ENCODE data around the gene LRRTM1.

The LRRTM1 gene, protein sequence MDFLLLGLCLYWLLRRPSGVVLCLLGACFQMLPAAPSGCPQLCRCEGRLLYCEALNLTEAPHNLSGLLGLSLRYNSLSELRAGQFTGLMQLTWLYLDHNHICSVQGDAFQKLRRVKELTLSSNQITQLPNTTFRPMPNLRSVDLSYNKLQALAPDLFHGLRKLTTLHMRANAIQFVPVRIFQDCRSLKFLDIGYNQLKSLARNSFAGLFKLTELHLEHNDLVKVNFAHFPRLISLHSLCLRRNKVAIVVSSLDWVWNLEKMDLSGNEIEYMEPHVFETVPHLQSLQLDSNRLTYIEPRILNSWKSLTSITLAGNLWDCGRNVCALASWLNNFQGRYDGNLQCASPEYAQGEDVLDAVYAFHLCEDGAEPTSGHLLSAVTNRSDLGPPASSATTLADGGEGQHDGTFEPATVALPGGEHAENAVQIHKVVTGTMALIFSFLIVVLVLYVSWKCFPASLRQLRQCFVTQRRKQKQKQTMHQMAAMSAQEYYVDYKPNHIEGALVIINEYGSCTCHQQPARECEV

DNA sequence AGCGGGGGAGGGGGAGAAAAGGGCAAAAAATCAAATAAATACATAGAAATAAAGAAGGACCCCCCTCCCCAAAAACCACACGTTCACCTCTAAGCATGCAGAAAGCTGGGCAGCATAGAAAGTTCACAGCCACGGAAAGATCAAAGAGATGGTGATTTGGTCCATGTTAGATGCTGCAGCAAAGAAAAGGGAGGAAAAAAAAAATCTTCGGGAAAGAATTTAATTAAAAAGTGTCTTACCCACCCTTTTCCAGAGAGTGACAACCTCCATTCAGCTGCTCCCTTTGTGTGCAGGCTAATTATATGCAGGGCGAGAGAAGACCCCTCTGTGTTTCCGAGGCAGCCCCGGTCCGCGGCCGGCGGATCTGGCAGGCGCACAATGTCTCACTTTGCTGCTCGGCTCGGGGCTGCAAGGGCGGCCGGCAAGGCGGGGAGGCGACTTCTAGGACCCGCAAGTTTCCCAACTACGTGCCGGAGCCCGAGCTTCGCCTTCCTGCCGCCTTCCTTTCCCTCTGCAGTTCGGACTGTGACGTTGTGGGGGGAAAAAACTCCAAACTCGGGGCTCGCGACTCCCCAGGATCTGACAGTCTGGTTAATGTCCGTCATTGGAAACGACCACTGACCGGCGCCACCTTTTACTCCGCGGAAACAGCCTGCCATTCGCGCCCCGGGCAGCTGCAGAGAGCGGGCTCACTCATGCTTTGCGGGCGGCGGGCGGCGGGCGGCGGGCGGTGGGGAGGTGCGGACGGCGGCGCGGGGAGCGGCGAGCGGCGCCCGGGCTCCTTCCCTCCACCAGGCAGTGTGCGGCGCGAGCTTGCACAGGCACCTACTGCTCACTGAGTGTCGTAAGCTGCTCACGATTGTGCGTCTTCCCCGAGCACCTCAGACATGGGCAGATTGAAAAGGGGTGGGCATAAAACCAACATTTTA is at the start of gene LRRTM1:
Gene LRRTM1, minus strand, starts transcription at position 844 of the 929 bp plus-strand sequence. CDS start 933 bp downstream, outside the sequence.
- Mint-ChIP-seq H3K4me3 (no peak within 1 kb of the TSS), H3K9me3 (peaks cover 6% of the 10 kb centered on the region), H3K4me1 (no peaks in the 10 kb centered on the region), H3K27ac (no peak within 1 kb of the TSS), H3K36me3 (no peaks in the 10 kb centered on the region)
- no peak for DNase-seq (ENCODE audit: low spot score in 2 of 2)
- no peak for ATAC-seq

DNA sequence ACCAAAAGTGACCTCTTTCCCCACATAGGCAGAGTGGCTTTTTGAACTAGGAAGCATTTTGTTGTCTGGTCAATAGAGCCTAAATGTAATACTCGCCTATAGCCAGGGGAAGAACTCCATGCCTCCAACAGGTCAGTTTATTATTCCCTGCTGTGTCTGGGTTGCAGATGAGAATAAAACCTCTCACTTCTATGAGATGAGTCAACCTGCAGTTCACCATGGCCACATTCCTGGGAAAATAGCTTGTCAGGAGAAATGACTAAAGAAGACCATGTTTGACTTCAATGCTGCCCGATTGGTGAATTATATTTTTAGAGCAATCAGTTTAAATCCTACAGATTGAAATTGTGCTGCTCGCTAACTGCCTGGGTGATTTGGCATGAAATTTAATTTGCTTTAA is 46.7 kb upstream of the LRRTM1 start:
- H3K4me1 Mint-ChIP-seq: no peaks in the 10 kb centered on the region
- peaks cover 11% of the 10 kb centered on the region for H3K9me3 Mint-ChIP-seq
- no peak overlapping the region for H3K4me3 Mint-ChIP-seq
- no peak overlapping the region for H3K27ac Mint-ChIP-seq
- ATAC-seq: no peak
- DNase-seq (ENCODE audit: low spot score in 2 of 2): no peak
- H3K36me3 Mint-ChIP-seq: no peaks in the 10 kb centered on the region

DNA sequence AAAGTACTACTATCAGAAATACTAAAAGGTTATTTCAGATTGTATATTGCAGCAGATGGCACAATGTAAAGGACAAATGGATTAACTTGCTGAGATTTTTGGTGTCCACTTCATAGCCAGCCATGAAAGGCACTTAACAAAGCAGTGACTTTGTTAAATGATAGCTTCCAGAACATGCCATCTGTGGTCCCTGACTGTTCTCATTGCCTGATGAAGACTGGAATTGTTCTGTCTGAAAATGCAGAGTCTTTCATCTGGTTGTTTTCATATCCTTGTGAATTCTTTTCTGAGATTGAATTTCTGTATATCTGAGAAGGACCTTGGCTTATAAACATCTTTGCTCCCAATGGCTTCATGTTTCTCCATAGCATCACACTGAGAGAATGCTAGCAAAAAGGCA is 44.4 kb upstream of the LRRTM1 start:
- H3K4me3 Mint-ChIP-seq: no peak overlapping the region
- no peak for DNase-seq (ENCODE audit: low spot score in 2 of 2)
- no peak overlapping the region for H3K27ac Mint-ChIP-seq
- no peaks in the 10 kb centered on the region for H3K36me3 Mint-ChIP-seq
- H3K9me3 Mint-ChIP-seq: peaks cover 19% of the 10 kb centered on the region
- H3K4me1 Mint-ChIP-seq: no peaks in the 10 kb centered on the region
- no peak for ATAC-seq

DNA sequence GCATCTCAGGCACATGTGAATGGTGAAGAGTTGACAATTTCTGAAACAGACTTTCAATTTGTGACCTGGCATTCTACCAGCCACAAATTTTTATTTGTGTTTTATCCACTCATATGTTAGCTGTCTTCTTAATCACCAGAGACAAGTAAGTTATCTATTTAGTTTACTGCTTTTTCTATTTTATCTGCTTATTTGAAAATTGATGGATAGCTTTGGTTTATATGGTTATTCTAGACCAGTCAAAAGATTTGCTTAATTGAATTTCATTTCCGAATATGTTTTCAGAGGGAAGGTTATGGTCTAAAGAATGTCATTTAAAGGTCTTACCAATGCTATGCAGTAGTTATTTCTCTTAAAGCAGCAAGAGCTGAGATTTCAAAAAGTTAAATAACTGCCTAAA is 43.5 kb upstream of the LRRTM1 start:
- DNase-seq (ENCODE audit: low spot score in 2 of 2) (no peak), ATAC-seq (no peak)
- H3K36me3 Mint-ChIP-seq: no peaks in the 10 kb centered on the region
- no peaks in the 10 kb centered on the region for H3K4me1 Mint-ChIP-seq
- H3K4me3 Mint-ChIP-seq: no peak overlapping the region
- no peak overlapping the region for H3K27ac Mint-ChIP-seq
- H3K9me3 Mint-ChIP-seq: peaks cover 18% of the 10 kb centered on the region

DNA sequence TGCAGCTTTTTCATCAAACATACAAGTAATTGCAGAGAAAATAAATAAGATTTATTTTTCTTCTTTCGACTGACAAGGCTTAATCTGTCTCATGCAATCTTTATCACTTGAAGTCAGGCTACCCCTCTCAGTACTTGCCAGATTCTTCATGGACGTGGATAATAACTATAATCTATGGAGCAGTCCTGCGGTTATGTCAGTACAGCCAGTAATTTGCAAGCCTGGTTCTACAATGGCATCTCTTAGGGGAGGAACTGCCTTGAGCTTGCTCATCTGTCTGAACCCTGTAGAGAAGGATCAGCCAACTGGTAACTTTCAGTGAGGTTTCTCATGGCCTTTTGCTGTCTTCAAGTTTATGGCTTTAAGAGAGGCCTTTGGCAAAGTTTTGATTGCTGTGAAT is 35.5 kb upstream of the LRRTM1 start:
- Mint-ChIP-seq H3K36me3 (no peaks in the 10 kb centered on the region), H3K9me3 (peaks cover 12% of the 10 kb centered on the region)
- no peak for ATAC-seq

DNA sequence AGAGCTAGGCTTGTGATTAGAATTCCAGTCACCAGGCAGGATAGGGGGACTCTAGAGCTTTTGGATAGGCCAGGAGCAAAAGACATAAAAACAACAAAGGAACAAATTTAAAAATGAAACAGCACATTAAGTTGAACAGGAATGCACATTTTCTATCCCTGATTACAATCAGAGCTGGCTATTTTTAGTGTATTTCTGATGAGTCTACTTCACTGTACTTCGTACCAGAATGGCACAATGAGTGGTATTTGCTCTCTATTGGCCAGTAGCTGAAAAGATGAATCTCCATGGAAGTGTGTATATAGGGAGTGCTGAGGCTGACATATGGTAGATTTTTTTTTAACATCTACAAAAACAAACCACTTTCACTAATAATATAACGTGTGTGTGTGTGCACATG is 34.2 kb upstream of the LRRTM1 start:
- Mint-ChIP-seq H3K27ac (no peak overlapping the region), H3K9me3 (peaks cover 11% of the 10 kb centered on the region), H3K36me3 (no peaks in the 10 kb centered on the region), H3K4me1 (no peaks in the 10 kb centered on the region), H3K4me3 (no peak overlapping the region)
- ATAC-seq: no peak
- DNase-seq (ENCODE audit: low spot score in 2 of 2): no peak

More for the DNA sequence above, 35.5 kb upstream of the LRRTM1 start:
- no peak overlapping the region for H3K4me3 Mint-ChIP-seq
- no peaks in the 10 kb centered on the region for H3K4me1 Mint-ChIP-seq
- DNase-seq (ENCODE audit: low spot score in 2 of 2): no peak
- H3K27ac Mint-ChIP-seq: no peak overlapping the region

DNA sequence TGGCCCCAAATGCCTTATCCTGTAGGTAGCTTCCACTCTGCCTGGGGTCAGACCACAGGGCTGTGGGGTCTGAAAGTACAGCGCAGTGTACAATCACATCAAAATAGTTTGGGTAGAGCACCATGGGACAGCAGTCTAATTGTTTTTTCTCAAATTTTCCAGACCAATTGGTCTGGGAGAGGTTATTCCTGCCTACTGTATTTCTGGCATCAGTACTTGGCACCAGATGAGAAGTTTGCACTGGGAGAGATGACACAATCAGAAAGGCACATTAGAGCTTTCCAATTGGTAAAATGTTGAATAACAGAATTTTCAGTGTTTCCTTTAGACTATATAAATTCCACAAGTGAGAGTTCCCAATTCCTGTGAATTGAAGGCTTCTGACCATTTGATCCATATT is 30.9 kb upstream of the LRRTM1 start:
- H3K9me3 Mint-ChIP-seq: peaks cover 17% of the 10 kb centered on the region

DNA sequence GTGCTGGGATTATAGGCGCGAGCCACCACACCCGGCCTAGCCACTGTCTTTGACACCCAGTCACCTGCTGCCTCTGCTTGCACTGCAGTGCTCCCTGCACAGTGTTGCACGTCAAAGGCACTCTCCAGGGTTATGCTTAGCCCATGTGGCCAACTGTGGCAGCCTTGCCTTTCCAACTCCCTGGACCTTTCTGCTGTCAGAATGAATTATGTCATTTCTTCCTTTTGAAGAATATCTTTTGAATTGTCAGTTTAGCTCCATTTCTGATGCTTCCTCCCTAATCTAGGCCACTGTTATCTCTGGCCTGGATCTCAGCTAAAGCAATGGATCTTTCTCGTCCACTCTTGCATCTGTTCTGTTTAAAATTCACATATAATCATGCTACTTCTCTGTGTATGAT is 29.3 kb upstream of the LRRTM1 start:
- no peak overlapping the region for H3K27ac Mint-ChIP-seq
- peaks cover 24% of the 10 kb centered on the region for H3K9me3 Mint-ChIP-seq
- no peak for DNase-seq (ENCODE audit: low spot score in 2 of 2)
- H3K4me3 Mint-ChIP-seq: no peak overlapping the region
- no peaks in the 10 kb centered on the region for H3K36me3 Mint-ChIP-seq
- no peak for ATAC-seq
- no peaks in the 10 kb centered on the region for H3K4me1 Mint-ChIP-seq

More for the DNA sequence above, 30.9 kb upstream of the LRRTM1 start:
- Mint-ChIP-seq H3K4me3 (no peak overlapping the region), H3K36me3 (no peaks in the 10 kb centered on the region), H3K27ac (no peak overlapping the region), H3K4me1 (no peaks in the 10 kb centered on the region)
- no peak for ATAC-seq
- DNase-seq (ENCODE audit: low spot score in 2 of 2): no peak

DNA sequence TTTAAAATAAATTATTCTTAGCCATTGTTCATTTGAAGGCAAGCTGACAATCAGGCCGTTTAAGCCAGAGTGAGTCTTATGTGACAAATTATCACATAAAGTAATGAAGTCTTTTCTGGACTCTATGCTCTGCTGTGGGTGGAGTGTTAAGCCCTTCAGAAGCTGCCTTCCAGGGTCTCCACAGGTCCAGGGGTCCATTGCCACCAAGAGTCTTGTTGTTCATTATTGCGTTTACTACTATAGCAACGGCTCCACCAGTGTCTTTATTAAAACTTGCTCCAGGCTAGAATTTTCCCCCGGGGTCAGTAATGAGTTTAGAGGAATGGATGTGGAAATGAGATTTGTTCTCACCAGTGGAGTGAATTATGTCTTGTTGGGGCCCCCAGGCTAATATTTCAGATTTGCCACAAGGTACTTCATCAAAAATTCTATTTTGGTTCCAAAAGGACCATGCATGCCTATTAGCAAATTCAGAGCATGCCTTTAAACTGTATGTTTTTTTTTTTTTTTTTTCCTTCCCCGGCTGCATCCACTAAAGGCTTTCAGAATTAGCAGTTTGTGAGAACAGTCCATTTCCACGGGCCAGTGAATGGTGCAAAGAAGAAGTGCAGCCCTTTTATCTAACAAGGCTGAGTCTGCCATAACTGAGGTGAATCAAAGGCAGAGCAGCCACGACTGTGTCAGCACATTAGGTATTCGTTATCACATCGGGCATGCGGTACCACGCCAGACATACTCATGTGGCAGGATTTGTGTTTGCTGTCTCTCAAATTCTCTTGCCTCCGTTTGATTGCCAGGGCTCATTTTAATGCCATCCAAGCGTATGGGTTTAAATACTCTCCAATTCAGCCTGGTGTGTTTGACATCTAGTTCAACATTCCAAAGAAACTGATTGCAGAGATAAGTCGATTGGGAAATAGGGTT is 26.2 kb upstream of the LRRTM1 start:
- ATAC-seq (no peak), DNase-seq (ENCODE audit: low spot score in 2 of 2) (no peak)
- H3K4me1 Mint-ChIP-seq: no peaks in the 10 kb centered on the region
- H3K27ac Mint-ChIP-seq: no peak overlapping the region
- no peak overlapping the region for H3K4me3 Mint-ChIP-seq
- H3K36me3 Mint-ChIP-seq: no peaks in the 10 kb centered on the region
- peaks cover 24% of the 10 kb centered on the region for H3K9me3 Mint-ChIP-seq

DNA sequence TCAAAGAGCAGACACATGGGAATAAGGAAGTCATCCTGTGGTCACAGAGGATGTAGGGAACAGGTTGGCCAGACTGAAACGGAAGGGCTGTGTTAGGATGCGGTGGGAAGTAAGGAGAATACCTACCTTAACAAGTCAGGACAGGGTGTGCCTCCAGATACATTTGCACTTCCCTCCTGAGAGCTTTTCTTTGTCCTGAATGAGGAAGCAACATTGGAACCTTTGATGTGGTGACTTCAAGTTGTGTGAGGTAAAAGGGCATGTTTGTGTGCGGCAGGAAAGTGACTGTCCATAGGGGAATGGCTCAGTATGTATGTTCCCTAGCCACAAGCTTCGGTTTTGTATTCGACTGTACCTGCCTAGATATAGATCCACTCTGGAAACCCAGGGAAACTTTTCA is 24.9 kb upstream of the LRRTM1 start:
- ATAC-seq: no peak
- peaks cover 18% of the 10 kb centered on the region for H3K9me3 Mint-ChIP-seq
- H3K4me3 Mint-ChIP-seq: no peak overlapping the region
- no peak for DNase-seq (ENCODE audit: low spot score in 2 of 2)
- no peaks in the 10 kb centered on the region for H3K4me1 Mint-ChIP-seq
- no peaks in the 10 kb centered on the region for H3K36me3 Mint-ChIP-seq
- H3K27ac Mint-ChIP-seq: no peak overlapping the region

DNA sequence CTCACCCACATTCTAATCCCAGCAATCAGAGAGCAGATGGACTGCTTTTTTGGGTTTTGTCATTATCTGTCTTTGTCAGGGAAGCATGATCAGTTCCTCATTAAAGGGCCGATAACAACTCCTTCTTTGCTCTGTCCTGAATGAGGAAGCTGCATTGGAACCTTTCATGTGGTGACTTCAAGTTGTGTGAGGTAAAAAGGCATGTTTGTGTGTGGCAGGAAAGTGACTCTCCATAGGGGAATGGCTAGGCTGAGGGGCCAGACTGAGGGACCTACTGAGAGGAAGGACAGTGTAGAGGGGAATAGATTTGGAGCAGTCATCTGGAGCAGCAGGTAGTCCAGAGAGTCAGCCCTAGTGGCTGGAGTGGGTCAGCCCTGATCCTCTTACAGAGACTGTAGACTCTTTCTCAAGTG is 23.6 kb upstream of the LRRTM1 start:
- ATAC-seq (no peak), DNase-seq (ENCODE audit: low spot score in 2 of 2) (no peak)
- H3K27ac Mint-ChIP-seq: no peak overlapping the region
- H3K4me3 Mint-ChIP-seq: no peak overlapping the region
- peaks cover 13% of the 10 kb centered on the region for H3K9me3 Mint-ChIP-seq
- no peaks in the 10 kb centered on the region for H3K4me1 Mint-ChIP-seq
- H3K36me3 Mint-ChIP-seq: no peaks in the 10 kb centered on the region

DNA sequence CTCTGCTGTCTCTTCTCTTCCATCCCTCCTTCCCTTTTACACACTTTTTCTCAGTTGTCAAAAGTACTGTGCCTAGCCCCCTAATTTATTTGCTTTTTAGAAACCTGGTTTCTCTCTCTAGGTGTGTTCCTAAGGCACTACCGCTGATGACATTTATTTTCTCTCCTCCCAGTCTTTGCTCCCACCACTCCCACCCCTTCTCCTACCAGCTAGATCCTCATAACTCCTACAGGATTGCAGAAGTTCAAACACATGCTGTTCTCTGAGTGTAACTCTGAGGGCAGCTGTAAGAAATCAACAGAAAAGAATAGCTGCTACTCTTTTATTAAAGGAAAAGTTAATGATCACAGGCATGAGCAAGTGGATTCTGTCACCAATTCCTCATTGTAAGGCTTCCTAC is 22.3 kb upstream of the LRRTM1 start:
- H3K9me3 Mint-ChIP-seq: peaks cover 8% of the 10 kb centered on the region
- ATAC-seq (no peak), DNase-seq (ENCODE audit: low spot score in 2 of 2) (no peak)
- no peak overlapping the region for H3K27ac Mint-ChIP-seq
- no peaks in the 10 kb centered on the region for H3K36me3 Mint-ChIP-seq
- no peak overlapping the region for H3K4me3 Mint-ChIP-seq
- no peaks in the 10 kb centered on the region for H3K4me1 Mint-ChIP-seq

DNA sequence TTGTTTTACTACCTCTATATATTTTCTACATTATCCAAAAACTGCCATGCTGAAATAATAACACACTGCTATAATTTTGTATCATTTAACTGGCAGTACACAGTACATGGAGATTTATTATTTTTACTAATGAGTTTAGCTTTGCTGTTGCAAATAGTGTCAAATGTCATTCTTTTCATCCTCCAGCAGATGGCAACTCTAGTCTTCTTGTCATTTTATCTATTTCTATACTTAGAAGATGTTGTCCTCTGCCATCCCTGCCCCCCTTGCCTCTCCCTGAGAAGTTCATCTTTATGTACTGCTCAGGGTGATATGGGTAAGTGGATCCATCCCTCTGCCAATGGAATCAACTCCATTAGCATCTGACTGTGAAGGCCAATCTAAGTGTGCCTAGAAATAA is 21.7 kb upstream of the LRRTM1 start:
- Mint-ChIP-seq H3K4me1 (no peaks in the 10 kb centered on the region), H3K27ac (no peak overlapping the region), H3K4me3 (no peak overlapping the region), H3K9me3 (peaks cover 7% of the 10 kb centered on the region), H3K36me3 (no peaks in the 10 kb centered on the region)
- DNase-seq (ENCODE audit: low spot score in 2 of 2): no peak
- ATAC-seq: no peak

DNA sequence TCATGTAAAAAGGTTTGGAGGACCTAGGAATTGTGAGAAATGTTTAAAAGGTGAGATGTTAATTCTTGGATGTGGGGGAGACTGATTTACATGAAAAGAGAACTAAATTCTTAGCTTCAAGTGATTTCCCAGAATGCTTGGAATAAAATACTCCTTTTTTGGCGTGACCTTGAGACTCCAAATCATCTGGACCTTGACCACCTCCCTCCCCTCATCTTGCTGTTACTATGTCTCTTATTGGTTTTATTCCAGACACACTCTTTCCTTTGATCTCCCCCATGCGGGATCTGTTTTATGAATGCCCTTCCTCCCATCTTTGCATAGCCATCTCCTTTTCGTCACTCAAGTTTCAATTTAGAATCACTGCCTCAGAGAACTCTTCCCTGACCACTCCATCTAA is 20.0 kb upstream of the LRRTM1 start:
- ATAC-seq: no peak

DNA sequence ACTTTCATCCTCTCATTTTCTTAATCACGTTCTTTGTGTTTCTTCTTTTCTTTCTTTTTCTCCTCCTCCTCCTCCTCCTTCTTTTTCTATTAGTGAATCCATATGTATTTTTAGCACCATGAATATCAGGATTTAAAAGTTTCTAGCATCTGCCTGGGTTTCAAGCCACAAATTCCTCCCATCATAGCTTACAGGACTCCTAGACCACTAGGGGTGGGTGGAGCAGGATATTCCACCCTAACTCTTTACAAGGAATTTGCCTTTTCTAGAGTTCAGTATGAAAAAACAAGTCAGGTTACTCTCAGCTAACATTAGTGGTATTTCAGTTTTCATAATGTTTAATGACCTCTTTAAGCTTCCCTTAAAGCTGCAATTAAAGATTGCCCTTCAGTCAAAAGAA is 19.1 kb upstream of the LRRTM1 start:
- H3K4me3 Mint-ChIP-seq: no peak overlapping the region
- ATAC-seq: no peak

More for the DNA sequence above, 20.0 kb upstream of the LRRTM1 start:
- peaks cover 6% of the 10 kb centered on the region for H3K9me3 Mint-ChIP-seq
- no peaks in the 10 kb centered on the region for H3K36me3 Mint-ChIP-seq
- no peak overlapping the region for H3K4me3 Mint-ChIP-seq
- H3K4me1 Mint-ChIP-seq: no peaks in the 10 kb centered on the region
- DNase-seq (ENCODE audit: low spot score in 2 of 2): no peak
- H3K27ac Mint-ChIP-seq: no peak overlapping the region

More for the DNA sequence above, 19.1 kb upstream of the LRRTM1 start:
- Mint-ChIP-seq H3K36me3 (no peaks in the 10 kb centered on the region), H3K27ac (no peak overlapping the region), H3K9me3 (peaks cover 3% of the 10 kb centered on the region), H3K4me1 (no peaks in the 10 kb centered on the region)
- no peak for DNase-seq (ENCODE audit: low spot score in 2 of 2)
